Measurements from ENCODE around the gene C3orf52. TPM values are rescaled to one million over a fixed set of nuclear protein-coding genes. Genes with fewer than 3 reads are reported as not detected.

The C3orf52 gene
- polyA plus RNA-seq, 1 donor (not counting 4 experiments of a cell fraction or from before 2014, with no cell fraction given) = 15.8 TPM

DNA sequence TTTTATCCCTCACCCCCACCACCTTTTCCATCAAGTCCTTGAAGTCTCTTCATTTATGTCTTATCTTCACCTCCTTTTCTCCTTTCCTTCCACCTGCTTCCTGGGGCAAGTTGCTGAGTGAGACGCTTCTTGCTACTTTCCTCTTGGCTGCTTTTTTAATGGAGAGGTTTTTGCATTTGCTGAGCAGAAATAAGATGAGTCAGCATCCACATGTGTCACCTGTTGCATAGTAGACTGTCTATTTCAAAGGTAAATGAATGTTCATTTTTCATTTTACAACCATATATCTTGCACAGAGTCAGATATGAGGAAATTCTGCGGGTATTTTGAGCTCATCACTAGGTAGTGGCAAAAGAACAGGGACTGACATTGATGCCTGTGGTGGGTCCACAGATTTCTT is 18.6 kb downstream of the C3orf52 start:
- Histone ChIP-seq H3K4me1 (ENCODE audit: control insufficient read depth, extremely low read depth, insufficient read depth, low read length) (peaks cover 22% of the 10 kb centered on the region), H3K4me2 (ENCODE audit: control insufficient read depth, extremely low read depth, insufficient read depth, low read depth, low read length) (no peak overlapping the region), H3K79me2 (ENCODE audit: control insufficient read depth, insufficient read depth, low read length) (peaks cover 20% of the 10 kb centered on the region), H3K9me1 (ENCODE audit: control insufficient read depth, extremely low read depth, insufficient read depth, low read length) (peaks cover 3% of the 10 kb centered on the region), H4K20me1 (ENCODE audit: control insufficient read depth, extremely low read depth, insufficient read depth, low read length) (no peaks in the 10 kb centered on the region), H3K27ac (ENCODE audit: control insufficient read depth, insufficient read depth, low read length) (no peak overlapping the region), H3K4me3 (ENCODE audit: control insufficient read depth in 2 of 3, extremely low read depth in 1 of 3, insufficient read depth in 2 of 3, low read depth in 1 of 3, low read length in 3 of 3) (no peak overlapping the region), H3K9ac (ENCODE audit: control insufficient read depth, extremely low read depth, insufficient read depth, low read length) (no peak overlapping the region), H3K36me3 (ENCODE audit: control insufficient read depth in 2 of 2, extremely low read depth in 1 of 2, insufficient read depth in 2 of 2, low read length in 2 of 2) (peaks cover 24 to 27% of the 10 kb centered on the region in 2 experiments), H3K9me3 (ENCODE audit: control insufficient read depth, low read depth, low read length) (no peaks in the 10 kb centered on the region), H2AFZ (ENCODE audit: control insufficient read depth, low read length) (no peak overlapping the region), H3K27me3 (ENCODE audit: control insufficient read depth, extremely low read depth, insufficient read depth, low read length) (no peaks in the 10 kb centered on the region)
- TF ChIP-seq, protein P1, sequence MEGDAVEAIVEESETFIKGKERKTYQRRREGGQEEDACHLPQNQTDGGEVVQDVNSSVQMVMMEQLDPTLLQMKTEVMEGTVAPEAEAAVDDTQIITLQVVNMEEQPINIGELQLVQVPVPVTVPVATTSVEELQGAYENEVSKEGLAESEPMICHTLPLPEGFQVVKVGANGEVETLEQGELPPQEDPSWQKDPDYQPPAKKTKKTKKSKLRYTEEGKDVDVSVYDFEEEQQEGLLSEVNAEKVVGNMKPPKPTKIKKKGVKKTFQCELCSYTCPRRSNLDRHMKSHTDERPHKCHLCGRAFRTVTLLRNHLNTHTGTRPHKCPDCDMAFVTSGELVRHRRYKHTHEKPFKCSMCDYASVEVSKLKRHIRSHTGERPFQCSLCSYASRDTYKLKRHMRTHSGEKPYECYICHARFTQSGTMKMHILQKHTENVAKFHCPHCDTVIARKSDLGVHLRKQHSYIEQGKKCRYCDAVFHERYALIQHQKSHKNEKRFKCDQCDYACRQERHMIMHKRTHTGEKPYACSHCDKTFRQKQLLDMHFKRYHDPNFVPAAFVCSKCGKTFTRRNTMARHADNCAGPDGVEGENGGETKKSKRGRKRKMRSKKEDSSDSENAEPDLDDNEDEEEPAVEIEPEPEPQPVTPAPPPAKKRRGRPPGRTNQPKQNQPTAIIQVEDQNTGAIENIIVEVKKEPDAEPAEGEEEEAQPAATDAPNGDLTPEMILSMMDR (optimal IDR thresholded peaks at IDR 0.05 in 1 of 3, IDR thresholded peaks at IDR 0.05 in 1 of 3, conservative IDR thresholded peaks at IDR 0.05 in 1 of 3; ENCODE audit: extremely low read depth in 1 of 3, insufficient read depth in 2 of 3, low read length in 3 of 3) = no peak
- DNase-seq (ENCODE audit: low read depth, low spot score) (no peak), FAIRE-seq (no peak)
- dilution Hi-C loops (cut with MboI; ENCODE audit: extremely low pct_ligation_motif_present, low sequenced_read_pairs) = no loop called here

DNA sequence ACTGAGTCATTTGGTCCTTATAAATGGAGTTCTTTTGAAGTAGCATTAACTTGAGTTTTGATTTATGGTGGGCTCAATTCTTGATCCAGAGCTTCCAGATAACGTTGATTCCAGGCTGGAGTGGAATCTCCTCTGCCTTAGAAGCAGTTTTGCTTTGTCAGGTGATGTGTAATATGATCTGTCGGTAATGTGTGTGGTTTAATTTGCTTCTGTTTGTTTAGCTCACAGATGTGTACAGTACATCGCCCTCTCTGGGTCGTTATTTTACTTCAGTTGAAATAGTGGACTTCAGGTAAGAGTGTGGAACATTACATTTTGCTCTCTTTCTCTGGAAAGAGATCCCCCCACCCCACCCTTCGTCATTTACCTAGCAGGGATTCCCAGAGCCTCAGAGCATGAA is 23.1 kb downstream of the C3orf52 start:
- Histone ChIP-seq H3K36me3 (ENCODE audit: control insufficient read depth in 2 of 2, extremely low read depth in 1 of 2, insufficient read depth in 2 of 2, low read length in 2 of 2) (peaks cover 37 to 39% of the 10 kb centered on the region in 2 experiments), H3K27ac (ENCODE audit: control insufficient read depth, insufficient read depth, low read length) (no peak overlapping the region), H3K79me2 (ENCODE audit: control insufficient read depth, insufficient read depth, low read length) (no peaks in the 10 kb centered on the region), H3K9ac (ENCODE audit: control insufficient read depth, extremely low read depth, insufficient read depth, low read length) (no peak overlapping the region), H3K4me3 (ENCODE audit: control insufficient read depth in 2 of 3, extremely low read depth in 1 of 3, insufficient read depth in 2 of 3, low read depth in 1 of 3, low read length in 3 of 3) (no peak overlapping the region), H3K9me1 (ENCODE audit: control insufficient read depth, extremely low read depth, insufficient read depth, low read length) (no peaks in the 10 kb centered on the region), H4K20me1 (ENCODE audit: control insufficient read depth, extremely low read depth, insufficient read depth, low read length) (no peaks in the 10 kb centered on the region), H3K9me3 (ENCODE audit: control insufficient read depth, low read depth, low read length) (no peaks in the 10 kb centered on the region), H3K4me2 (ENCODE audit: control insufficient read depth, extremely low read depth, insufficient read depth, low read depth, low read length) (no peak overlapping the region), H3K27me3 (ENCODE audit: control insufficient read depth, extremely low read depth, insufficient read depth, low read length) (no peaks in the 10 kb centered on the region), H2AFZ (ENCODE audit: control insufficient read depth, low read length) (no peak overlapping the region), H3K4me1 (ENCODE audit: control insufficient read depth, extremely low read depth, insufficient read depth, low read length) (no peaks in the 10 kb centered on the region)
- no peak for TF ChIP-seq EZH2 (IDR thresholded peaks at IDR 0.05; ENCODE audit: low read length)
- TF ChIP-seq, protein P1 (optimal IDR thresholded peaks at IDR 0.05 in 1 of 3, IDR thresholded peaks at IDR 0.05 in 1 of 3, conservative IDR thresholded peaks at IDR 0.05 in 1 of 3; ENCODE audit: extremely low read depth in 1 of 3, insufficient read depth in 2 of 3, low read length in 3 of 3) = no peak
- DNase-seq (ENCODE audit: low read depth, low spot score) = no peak
- dilution Hi-C loops (cut with MboI; ENCODE audit: extremely low pct_ligation_motif_present, low sequenced_read_pairs) = no loop called here
- no peak for FAIRE-seq
